ENCODE results near the gene TTLL10.

GRCh38 chr1:1137256-1138045, 36.2 kb upstream of the TTLL10 start:
- TF ChIP-seq SUZ12 (IDR thresholded peaks at IDR 0.05; ENCODE audit: extremely low read depth, insufficient read depth, insufficient read length) (no peak), ZNF274 (IDR thresholded peaks at IDR 0.05; ENCODE audit: low read depth, low read length) (no peak)

Data from NT2/D1 (cell line).